D721Med (cell line): ENCODE data around the gene RGS1.

Source experiments
- DNase-seq: peaks from one replicate; pipeline ENCODE4 v3.0.0; 2011; ENCODE audit warnings: low spot score; ENCODE audit not compliant: insufficient read length
- FAIRE-seq: peaks from 2 replicates; lab custom pipeline; 2011; peaks lifted over from hg19 to GRCh38; lab: Jason Lieb, UNC
- TF ChIP-seq, protein P1 (sequence below): IDR thresholded peaks from 2 replicates; pipeline ENCODE4 v1.5.1; 2012; ENCODE audit warnings: mild to moderate bottlenecking, control low read depth; ENCODE audit not compliant: insufficient read depth; ENCODE audit errors: missing control alignments

RGS1 gene

DNA sequence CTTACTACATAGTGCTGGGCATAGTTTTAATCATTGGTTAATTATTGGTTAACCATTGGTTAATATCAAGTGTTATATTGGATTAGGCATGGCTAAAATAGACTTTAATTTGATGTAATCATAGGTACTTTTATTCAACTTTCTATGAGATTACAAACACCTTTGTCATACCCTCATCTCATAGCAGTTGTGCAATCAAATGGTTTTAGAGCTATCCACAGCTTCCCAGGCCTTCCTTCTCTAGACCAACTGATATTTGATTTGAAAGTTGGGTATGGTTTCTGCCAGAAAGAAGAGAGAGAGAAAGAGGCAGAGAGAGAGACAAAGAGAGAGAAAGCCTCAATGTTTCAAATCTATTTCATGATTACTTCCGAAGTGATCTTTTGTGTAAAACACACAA is 9.6 kb upstream of the RGS1 start:
- TF ChIP-seq, protein P1, sequence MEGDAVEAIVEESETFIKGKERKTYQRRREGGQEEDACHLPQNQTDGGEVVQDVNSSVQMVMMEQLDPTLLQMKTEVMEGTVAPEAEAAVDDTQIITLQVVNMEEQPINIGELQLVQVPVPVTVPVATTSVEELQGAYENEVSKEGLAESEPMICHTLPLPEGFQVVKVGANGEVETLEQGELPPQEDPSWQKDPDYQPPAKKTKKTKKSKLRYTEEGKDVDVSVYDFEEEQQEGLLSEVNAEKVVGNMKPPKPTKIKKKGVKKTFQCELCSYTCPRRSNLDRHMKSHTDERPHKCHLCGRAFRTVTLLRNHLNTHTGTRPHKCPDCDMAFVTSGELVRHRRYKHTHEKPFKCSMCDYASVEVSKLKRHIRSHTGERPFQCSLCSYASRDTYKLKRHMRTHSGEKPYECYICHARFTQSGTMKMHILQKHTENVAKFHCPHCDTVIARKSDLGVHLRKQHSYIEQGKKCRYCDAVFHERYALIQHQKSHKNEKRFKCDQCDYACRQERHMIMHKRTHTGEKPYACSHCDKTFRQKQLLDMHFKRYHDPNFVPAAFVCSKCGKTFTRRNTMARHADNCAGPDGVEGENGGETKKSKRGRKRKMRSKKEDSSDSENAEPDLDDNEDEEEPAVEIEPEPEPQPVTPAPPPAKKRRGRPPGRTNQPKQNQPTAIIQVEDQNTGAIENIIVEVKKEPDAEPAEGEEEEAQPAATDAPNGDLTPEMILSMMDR, result no peak
- FAIRE-seq (no peak), DNase-seq (no peak)

GRCh38 chr1:192566657-192567056 is 8.9 kb upstream of the RGS1 start:
- TF ChIP-seq, protein P1, result no peak
- FAIRE-seq (no peak), DNase-seq (no peak)

- TF ChIP-seq, protein P1, result no peak
- FAIRE-seq (no peak), DNase-seq (no peak)
Measured at GRCh38 chr1:192568063-192568462, 7.5 kb upstream of the RGS1 start.

GRCh38 chr1:192571668-192572067 is 3.9 kb upstream of the RGS1 start:
- TF ChIP-seq, protein P1, result no peak
- peak; percentile 16 for FAIRE-seq
- no peak for DNase-seq

DNA sequence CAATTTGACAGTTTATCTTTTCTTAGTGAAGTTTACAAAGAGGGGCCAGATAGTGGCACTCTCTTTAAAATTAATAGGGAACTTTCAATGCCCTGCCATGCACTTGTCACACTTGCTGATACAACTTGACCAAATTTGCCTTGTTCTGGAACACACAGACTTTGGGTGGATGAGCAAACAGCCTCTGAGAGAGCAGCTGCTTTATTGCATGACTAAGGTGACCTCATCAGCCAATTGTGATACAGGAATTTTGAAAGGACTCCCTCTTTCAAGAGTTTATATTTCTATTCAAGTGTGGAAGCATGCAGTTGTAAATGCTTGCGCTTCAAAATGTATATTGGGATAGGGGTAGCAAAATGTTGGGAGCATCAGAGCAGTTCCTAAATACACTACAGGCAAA is 2.1 kb upstream of the RGS1 start:
- no peak for DNase-seq

DNA sequence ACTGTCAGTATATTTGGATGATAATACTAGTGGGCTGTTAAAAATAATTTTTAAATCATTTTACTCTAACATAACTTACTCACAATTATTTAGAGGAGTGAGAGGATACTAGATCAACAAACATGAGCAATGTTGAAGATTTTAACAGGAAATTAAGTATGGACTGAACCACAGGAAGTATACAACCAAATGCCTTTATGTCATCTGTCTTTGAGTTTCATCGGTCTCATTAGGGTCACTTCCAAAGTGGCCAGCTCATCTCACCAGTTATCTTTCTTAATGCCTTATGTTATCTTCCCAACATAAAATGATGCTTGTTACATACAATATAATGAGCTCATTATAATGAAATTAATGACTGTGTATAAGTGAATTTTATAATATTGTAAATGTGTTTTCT is 1.5 kb upstream of the RGS1 start:
- TF ChIP-seq, protein P1, result no peak
- DNase-seq (no peak), FAIRE-seq (no peak)

More for the DNA sequence above, 2.1 kb upstream of the RGS1 start:
- FAIRE-seq, result no peak
- TF ChIP-seq, protein P1, result no peak

- peak; percentile 77 for FAIRE-seq
Measured at GRCh38 chr1:192576190-192577144, 894 bp downstream of the RGS1 start.

More at GRCh38 chr1:192576190-192577144, 894 bp downstream of the RGS1 start:
- DNase-seq, result no peak
- TF ChIP-seq, protein P1, result no peak
